Frontal cortex (tissue), 4 donors: ENCODE measurements around the gene ALDH5A1. TPM values are rescaled to one million over a fixed set of nuclear protein-coding genes. Genes with fewer than 3 reads are reported as not detected.
A peak's percentile ranks its signal among the peaks of the same experiment; 100 is the strongest.

Experiments
- DNase-seq, 2 donors: peaks; one replicate each; pipeline ENCODE4 v3.0.0; 2012; ENCODE audit warnings: low spot score in 2 of 2
- FAIRE-seq: peaks from 2 replicates; lab custom pipeline; 2012; peaks lifted over from hg19 to GRCh38; lab: Jason Lieb, UNC
- total RNA-seq: library from RNA; depleted of rRNA; stranded (reverse); fragments of >200 nt; gene quantifications from one replicate; pipeline ENCODE4 v1.2.3, GENCODE V29; 2014
- donor health status: control.
- donor health status: control.
- donor health status: control.

The ALDH5A1 gene
- total RNA-seq, 1 donor from 2014 or later: 16.7 TPM

GRCh38 chr6:24520929-24521546 lies 26.3 kb downstream of the ALDH5A1 start:
- DNase-seq (no peak), FAIRE-seq (no peak)

- FAIRE-seq (no peak), DNase-seq (no peak)
Measured at GRCh38 chr6:24522228-24523176, 27.7 kb downstream of the ALDH5A1 start.

- FAIRE-seq (no peak), DNase-seq (no peak)
Measured at GRCh38 chr6:24524329-24524728, 29.6 kb downstream of the ALDH5A1 start.

- DNase-seq: no peak
- no peak for FAIRE-seq
Measured at GRCh38 chr6:24524805-24525204, 30.0 kb downstream of the ALDH5A1 start.

- DNase-seq: no peak
- no peak for FAIRE-seq
Measured at GRCh38 chr6:24529985-24530384, 35.2 kb downstream of the ALDH5A1 start.

GRCh38 chr6:24534329-24534728 lies 39.6 kb downstream of the ALDH5A1 start:
- no peak for FAIRE-seq

GRCh38 chr6:24535210-24535609 lies 40.4 kb downstream of the ALDH5A1 start:
- FAIRE-seq (no peak), DNase-seq (no peak)

More at GRCh38 chr6:24534329-24534728, 39.6 kb downstream of the ALDH5A1 start:
- no peak for DNase-seq

GRCh38 chr6:24536466-24536865 lies 41.7 kb downstream of the ALDH5A1 start:
- no peak for FAIRE-seq
- no peak for DNase-seq

GRCh38 chr6:24537082-24537699 lies 42.4 kb downstream of the ALDH5A1 start:
- DNase-seq: no peak
- FAIRE-seq: no peak

- FAIRE-seq: peak; percentile 59
Measured at GRCh38 chr6:24537771-24538385, 43.1 kb downstream of the ALDH5A1 start.

GRCh38 chr6:24539416-24539815 lies 44.6 kb downstream of the ALDH5A1 start:
- FAIRE-seq (no peak), DNase-seq (no peak)

More at GRCh38 chr6:24537771-24538385, 43.1 kb downstream of the ALDH5A1 start:
- DNase-seq: no peak

- FAIRE-seq (no peak), DNase-seq (no peak)
Measured at GRCh38 chr6:24540197-24540596, 45.4 kb downstream of the ALDH5A1 start.

GRCh38 chr6:24543683-24544082 lies 48.9 kb downstream of the ALDH5A1 start:
- DNase-seq (no peak), FAIRE-seq (no peak)

- DNase-seq: no peak
- FAIRE-seq: no peak
Measured at GRCh38 chr6:24545183-24545582, 50.4 kb downstream of the ALDH5A1 start.

- FAIRE-seq: no peak
Measured at GRCh38 chr6:24545691-24546090, 50.9 kb downstream of the ALDH5A1 start.

GRCh38 chr6:24546439-24546838 lies 51.7 kb downstream of the ALDH5A1 start:
- no peak for FAIRE-seq
- DNase-seq: no peak

More at GRCh38 chr6:24545691-24546090, 50.9 kb downstream of the ALDH5A1 start:
- no peak for DNase-seq

- FAIRE-seq: no peak
- DNase-seq: no peak
Measured at GRCh38 chr6:24547243-24547642, 52.5 kb downstream of the ALDH5A1 start.

GRCh38 chr6:24549158-24549557 lies 54.4 kb downstream of the ALDH5A1 start:
- FAIRE-seq (no peak), DNase-seq (no peak)

GRCh38 chr6:24549674-24550353 lies 55.0 kb downstream of the ALDH5A1 start:
- DNase-seq: no peak
- no peak for FAIRE-seq

GRCh38 chr6:24551139-24551538 lies 56.4 kb downstream of the ALDH5A1 start:
- DNase-seq (no peak), FAIRE-seq (no peak)
